Activated CD4-positive, alpha-beta T cell treated with anti-CD3 and anti-CD28 coated beads, Interleukin-2, amount 10 ng/mL, durations not matched to agents 7 days and 5 days (primary cell): ENCODE measurements around the gene PHACTR1. TPM values are rescaled to one million over a fixed set of nuclear protein-coding genes. Genes with fewer than 3 reads are reported as not detected.

Experiments used
- CTCF ChIA-PET: fragments of 350-600 bp; sonication (Branson Sonifier 250); formaldehyde crosslinking; loops from one replicate; lab custom pipeline; 2021; ENCODE audit warnings: antibody characterized with exemption; lab: Charles Lee
- POLR2A ChIA-PET: fragments of 350-600 bp; sonication (Branson Sonifier 250); formaldehyde crosslinking; loops from one replicate; lab custom pipeline; 2021; ENCODE audit warnings: antibody characterized with exemption; lab: Charles Lee
- DNase-seq: peaks from one replicate; pipeline ENCODE4 v3.0.0-alpha.2; 2020
- H3K27ac Mint-ChIP-seq: one replicate; pipeline ENCODE4 v1.8.0; 2021; ENCODE audit warnings: mild to moderate bottlenecking, moderate library complexity, mixed read lengths
- H3K27me3 Mint-ChIP-seq: one replicate; pipeline ENCODE4 v1.8.0; 2021; ENCODE audit warnings: mixed read lengths
- H3K36me3 Mint-ChIP-seq: one replicate; pipeline ENCODE4 v1.8.0; 2021; ENCODE audit warnings: low read depth, mixed read lengths
- H3K4me1 Mint-ChIP-seq: one replicate; pipeline ENCODE4 v1.8.0; 2021; ENCODE audit warnings: mixed read lengths
- H3K4me3 Mint-ChIP-seq: one replicate; pipeline ENCODE4 v1.8.0; 2021; ENCODE audit warnings: mild to moderate bottlenecking, moderate library complexity, mixed read lengths
- H3K9me3 Mint-ChIP-seq: one replicate; pipeline ENCODE4 v1.8.0; 2021; ENCODE audit warnings: mixed read lengths
- total RNA-seq, 2 experiments: library from RNA; stranded (reverse); gene quantifications; one replicate each; pipeline ENCODE4 v1.2.3, GENCODE V29; 2021

The PHACTR1 gene
- total RNA-seq, 2 experiments from 2014 or later: 0.19 to 0.32 TPM

GRCh38 chr6:12884983-12885382 lies 168.4 kb downstream of the PHACTR1 start:
- no peak for DNase-seq
- ChIA-PET POLR2A (no interaction called here), CTCF (no interaction called here)
- H3K27ac Mint-ChIP-seq: no peak overlapping the region
- H3K4me1 Mint-ChIP-seq: no peaks in the 10 kb centered on the region
- no peaks in the 10 kb centered on the region for H3K27me3 Mint-ChIP-seq
- H3K36me3 Mint-ChIP-seq: no peaks in the 10 kb centered on the region
- H3K9me3 Mint-ChIP-seq: no peaks in the 10 kb centered on the region
- no peak overlapping the region for H3K4me3 Mint-ChIP-seq

- Mint-ChIP-seq H3K9me3 (no peaks in the 10 kb centered on the region), H3K4me1 (no peaks in the 10 kb centered on the region), H3K27ac (no peak overlapping the region), H3K27me3 (no peaks in the 10 kb centered on the region), H3K4me3 (no peak overlapping the region), H3K36me3 (no peaks in the 10 kb centered on the region)
- CTCF ChIA-PET: no interaction called here
- POLR2A ChIA-PET: no interaction called here
- no peak for DNase-seq
These were observed 170.6 kb downstream of the PHACTR1 start for GRCh38 chr6:12886961-12887775.

- H3K27me3 Mint-ChIP-seq: peaks cover 3% of the 10 kb centered on the region
- no peak overlapping the region for H3K27ac Mint-ChIP-seq
- no peaks in the 10 kb centered on the region for H3K9me3 Mint-ChIP-seq
- ChIA-PET POLR2A (no interaction called here), CTCF (no interaction called here)
- H3K4me3 Mint-ChIP-seq: no peak overlapping the region
- peak; percentile 32 for DNase-seq
- H3K4me1 Mint-ChIP-seq: no peaks in the 10 kb centered on the region
- H3K36me3 Mint-ChIP-seq: no peaks in the 10 kb centered on the region
These were observed 173.7 kb downstream of the PHACTR1 start for GRCh38 chr6:12890171-12890790.

- no peak overlapping the region for H3K4me3 Mint-ChIP-seq
- H3K9me3 Mint-ChIP-seq: no peaks in the 10 kb centered on the region
- H3K36me3 Mint-ChIP-seq: no peaks in the 10 kb centered on the region
- H3K27ac Mint-ChIP-seq: no peak overlapping the region
- peaks cover 5% of the 10 kb centered on the region for H3K27me3 Mint-ChIP-seq
- CTCF ChIA-PET: interaction anchor here (1.4 kb wide), 1 partner anchor 26 kb away, joined by 3 read pairs; no protein-coding TSS in a partner anchor
- H3K4me1 Mint-ChIP-seq: no peaks in the 10 kb centered on the region
- DNase-seq: no peak
- POLR2A ChIA-PET: no interaction called here
These were observed 175.0 kb downstream of the PHACTR1 start for GRCh38 chr6:12891595-12891994.

- no peaks in the 10 kb centered on the region for H3K36me3 Mint-ChIP-seq
- H3K4me1 Mint-ChIP-seq: no peaks in the 10 kb centered on the region
- H3K9me3 Mint-ChIP-seq: no peaks in the 10 kb centered on the region
- ChIA-PET POLR2A (interaction anchor here (0.6 kb wide), 1 partner anchor 282 kb away, joined by 3 read pairs; no protein-coding TSS in a partner anchor), CTCF (interaction anchor here (1.4 kb wide), 1 partner anchor 25 kb away, joined by 3 read pairs; no protein-coding TSS in a partner anchor)
- no peak overlapping the region for H3K27ac Mint-ChIP-seq
- no peak for DNase-seq
- peaks cover 5% of the 10 kb centered on the region for H3K27me3 Mint-ChIP-seq
- no peak overlapping the region for H3K4me3 Mint-ChIP-seq
These were observed 175.6 kb downstream of the PHACTR1 start for GRCh38 chr6:12892151-12892550.

GRCh38 chr6:12893036-12893435 lies 176.5 kb downstream of the PHACTR1 start:
- H3K27me3 Mint-ChIP-seq: peaks cover 8% of the 10 kb centered on the region
- no peak overlapping the region for H3K4me3 Mint-ChIP-seq
- DNase-seq: no peak
- H3K4me1 Mint-ChIP-seq: no peaks in the 10 kb centered on the region
- H3K9me3 Mint-ChIP-seq: no peaks in the 10 kb centered on the region
- H3K27ac Mint-ChIP-seq: no peak overlapping the region
- ChIA-PET POLR2A (no interaction called here), CTCF (interaction anchor here (1.4 kb wide), 1 partner anchor 24 kb away, joined by 3 read pairs; no protein-coding TSS in a partner anchor)
- H3K36me3 Mint-ChIP-seq: no peaks in the 10 kb centered on the region

- no peak for DNase-seq
- ChIA-PET CTCF (no interaction called here), POLR2A (no interaction called here)
- H3K9me3 Mint-ChIP-seq: no peaks in the 10 kb centered on the region
- H3K27ac Mint-ChIP-seq: no peak overlapping the region
- no peaks in the 10 kb centered on the region for H3K4me1 Mint-ChIP-seq
- no peak overlapping the region for H3K4me3 Mint-ChIP-seq
- no peaks in the 10 kb centered on the region for H3K36me3 Mint-ChIP-seq
- H3K27me3 Mint-ChIP-seq: peaks cover 18% of the 10 kb centered on the region
These were observed 179.2 kb downstream of the PHACTR1 start for GRCh38 chr6:12895721-12896120.

GRCh38 chr6:12896208-12896733 lies 179.7 kb downstream of the PHACTR1 start:
- Mint-ChIP-seq H3K4me3 (no peak overlapping the region), H3K36me3 (no peaks in the 10 kb centered on the region), H3K27ac (no peak overlapping the region), H3K4me1 (no peaks in the 10 kb centered on the region), H3K9me3 (no peaks in the 10 kb centered on the region), H3K27me3 (peaks cover 19% of the 10 kb centered on the region)
- ChIA-PET POLR2A (interaction anchor here (0.6 kb wide), 1 partner anchor 78 kb away, joined by 3 read pairs; no protein-coding TSS in a partner anchor), CTCF (interaction anchor here (0.6 kb wide), 1 partner anchor 1846 kb away, joined by 3 read pairs; no protein-coding TSS in a partner anchor)
- DNase-seq: no peak

- H3K4me1 Mint-ChIP-seq: no peaks in the 10 kb centered on the region
- H3K9me3 Mint-ChIP-seq: no peaks in the 10 kb centered on the region
- DNase-seq: no peak
- no peaks in the 10 kb centered on the region for H3K36me3 Mint-ChIP-seq
- peaks cover 17% of the 10 kb centered on the region for H3K27me3 Mint-ChIP-seq
- no peak overlapping the region for H3K4me3 Mint-ChIP-seq
- CTCF ChIA-PET: interaction anchor here (0.5 kb wide), 1 partner anchor 421 kb away, joined by 3 read pairs; no protein-coding TSS in a partner anchor
- no peak overlapping the region for H3K27ac Mint-ChIP-seq
- POLR2A ChIA-PET: no interaction called here
These were observed 182.0 kb downstream of the PHACTR1 start for GRCh38 chr6:12898603-12899002.

GRCh38 chr6:12899046-12899833 lies 182.7 kb downstream of the PHACTR1 start:
- Mint-ChIP-seq H3K4me3 (no peak overlapping the region), H3K4me1 (no peaks in the 10 kb centered on the region)
- POLR2A ChIA-PET: no interaction called here

GRCh38 chr6:12903246-12903645 lies 186.7 kb downstream of the PHACTR1 start:
- Mint-ChIP-seq H3K27me3 (peaks cover 16% of the 10 kb centered on the region), H3K4me3 (no peak overlapping the region), H3K36me3 (no peaks in the 10 kb centered on the region), H3K27ac (no peak overlapping the region), H3K9me3 (no peaks in the 10 kb centered on the region), H3K4me1 (no peaks in the 10 kb centered on the region)
- POLR2A ChIA-PET: no interaction called here
- DNase-seq: no peak
- CTCF ChIA-PET: interaction anchor here (0.7 kb wide), 1 partner anchor 255 kb away, joined by 3 read pairs; no protein-coding TSS in a partner anchor

More at GRCh38 chr6:12899046-12899833, 182.7 kb downstream of the PHACTR1 start:
- Mint-ChIP-seq H3K27ac (no peak overlapping the region), H3K27me3 (peaks cover 17% of the 10 kb centered on the region), H3K9me3 (no peaks in the 10 kb centered on the region), H3K36me3 (no peaks in the 10 kb centered on the region)
- CTCF ChIA-PET: no interaction called here
- DNase-seq: no peak

GRCh38 chr6:12909833-12910232 lies 193.3 kb downstream of the PHACTR1 start:
- no peaks in the 10 kb centered on the region for H3K4me1 Mint-ChIP-seq
- no peaks in the 10 kb centered on the region for H3K9me3 Mint-ChIP-seq
- ChIA-PET POLR2A (no interaction called here), CTCF (no interaction called here)
- H3K4me3 Mint-ChIP-seq: no peak overlapping the region
- H3K36me3 Mint-ChIP-seq: no peaks in the 10 kb centered on the region
- DNase-seq: no peak
- peaks cover 12% of the 10 kb centered on the region for H3K27me3 Mint-ChIP-seq
- no peak overlapping the region for H3K27ac Mint-ChIP-seq
